ENCODE measurements around the gene PDZD7.

- TF ChIP-seq CTCF (IDR thresholded peaks at IDR 0.05; ENCODE audit: low read length), result no peak
- TF ChIP-seq EZH2phosphoT487 (IDR thresholded peaks at IDR 0.05; ENCODE audit: low read length), result no peak
Measured at GRCh38 chr10:100987685-100988049, 43.3 kb downstream of the PDZD7 start.
